ENCODE results near the gene BARD1. TPM values are rescaled to one million over a fixed set of nuclear protein-coding genes. Genes with fewer than 3 reads are reported as not detected.

BARD1 gene
- total RNA-seq (2021; fragmentation: NEBNext Ultra II Directional; extraction: Animal tissue kit (Norgen Biotek cat#: 25700)), result 29.8 and 32.3 TPM in 2 replicates
- polyA plus RNA-seq (2011; rRNA removed), result 11.1 and 12.1 TPM in 2 replicates
- 9.7 TPM for polyA plus RNA-seq (2011; cell fraction: cytosol; rRNA removed)
- polyA plus RNA-seq (2011; cell fraction: nucleus; rRNA removed), result 21.5 TPM
- polyA plus RNA-seq (2012, experiment 1 of 2), result 12.7 to 18.9 TPM (median 15.8 TPM) in 4 replicates
- polyA plus RNA-seq (2012, experiment 2 of 2), result 1.0 TPM
- polyA plus RNA-seq (2013, experiment 1 of 2), result 28.2 TPM
- polyA plus RNA-seq (2013, experiment 2 of 2), result 29.2 TPM
- 66.5 and 83.2 TPM in 2 replicates for polyA minus RNA-seq (2011; rRNA and poly(A)+ RNA removed)
- polyA minus RNA-seq (2011; cell fraction: cytosol; rRNA and poly(A)+ RNA removed), result 35.2 TPM
- 113 TPM for polyA minus RNA-seq (2011; cell fraction: nucleus; rRNA and poly(A)+ RNA removed)
- long read RNA-seq, experiment 1, partial matches to known transcripts, result 4 of 10 reads
- long read RNA-seq, experiment 1, other reads (novel, unspliced or antisense), result 6 of 10 reads
- long read RNA-seq, experiment 2, full-length matches to known transcripts, result 11 of 17 reads
- long read RNA-seq, experiment 2, partial matches to known transcripts, result 5 of 17 reads
- long read RNA-seq, experiment 2, other reads (novel, unspliced or antisense), result 1 of 17 reads

DNA sequence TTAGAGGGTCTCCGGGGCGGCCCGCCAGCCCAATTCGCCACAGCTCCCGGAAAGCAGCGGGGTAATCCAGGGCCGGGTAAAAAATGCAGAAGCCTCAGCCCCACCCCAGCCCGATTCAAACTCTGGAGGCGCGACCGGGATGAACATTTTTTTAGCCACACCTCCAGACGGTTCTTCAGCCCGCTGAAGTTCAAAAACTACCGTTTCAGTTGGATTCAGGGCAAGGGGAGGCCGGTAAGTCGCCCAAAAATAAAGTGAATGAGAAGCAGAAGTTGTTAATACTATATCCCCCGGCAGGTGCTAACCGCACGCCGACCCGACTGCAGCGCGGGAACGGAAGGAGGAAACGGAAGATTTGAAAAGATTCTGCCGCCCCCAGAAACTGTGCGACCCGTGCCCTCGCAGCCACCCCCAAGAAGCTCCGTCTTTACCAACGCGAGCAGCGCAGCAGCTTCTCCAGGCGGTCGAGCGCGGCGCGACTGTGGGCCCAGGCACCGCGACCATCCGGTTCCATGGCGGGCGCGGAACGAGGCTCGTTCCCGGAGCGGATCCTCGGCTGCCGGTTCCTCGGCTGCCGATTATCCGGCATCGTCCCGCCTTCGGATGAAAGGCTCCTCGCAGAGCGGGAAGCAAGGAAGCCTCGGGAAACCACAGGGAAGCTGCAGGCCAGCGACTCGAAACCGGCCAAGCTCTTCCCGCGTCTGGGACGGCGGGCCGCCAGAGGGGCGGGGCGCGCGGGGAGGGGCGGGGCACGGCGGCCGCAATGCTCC, at the start of gene BARD1:
Gene BARD1 (minus strand): TSS at position 703 of the 770 bp plus-strand sequence. CDS start 114 bp downstream, at position 589.
- no peak within 1 kb of the TSS for H3K14ac ChIP-seq (ENCODE audit: insufficient read length)
- peak within 1 kb of the TSS; percentile 93 for H3K27ac ChIP-seq (ENCODE audit: low read depth, low read length)
- H3K56ac ChIP-seq (replicated peaks; ENCODE audit: insufficient read length, low read depth, low read length), result peak within 1 kb of the TSS; percentile 73
- ChIA-PET CTCF (ENCODE audit: partially characterized antibody) (interaction anchor here (1.8 kb wide), 1 partner anchor 22 kb away, joined by 5 read pairs; no protein-coding TSS in a partner anchor), POLR2A (ENCODE audit: partially characterized antibody) (interaction anchor here (0.8 to 1.5 kb wide), 4 partner anchors 9 to 49 kb away, joined by 3 read pairs; no protein-coding TSS in a partner anchor)
- H4K5ac ChIP-seq (ENCODE audit: insufficient read length, low read depth, low read length), result peak within 1 kb of the TSS; percentile 91
- peak within 1 kb of the TSS; percentile 86 to 93 (median 92) for H3K9ac ChIP-seq (replicated peaks in 1 of 4; ENCODE audit: extremely low read depth in 1 of 4, low read depth in 3 of 4, low read length in 3 of 4)
- H2AFZ ChIP-seq (ENCODE audit: low read length), result peak within 1 kb of the TSS; percentile 79
- peak within 1 kb of the TSS; percentile 90 for H2BK5ac ChIP-seq (ENCODE audit: low read depth, low read length)
- peak within 1 kb of the TSS; percentile 77 to 87 (median 81) for H3K4me3 ChIP-seq (ENCODE audit: extremely low read depth in 1 of 4, insufficient read depth in 2 of 4, low read depth in 3 of 4, low read length in 4 of 4)
- H2BK15ac ChIP-seq (ENCODE audit: low read length), result peak within 1 kb of the TSS; percentile 46; the same call in 1 of the 2 replicates
- H2BK12ac ChIP-seq (ENCODE audit: low read depth, low read length), result peak within 1 kb of the TSS; percentile 80; the same call in 1 of the 2 replicates
- H3K18ac ChIP-seq (ENCODE audit: extremely low read depth, low read length), result peak within 1 kb of the TSS; percentile 83
- DNase-seq (ENCODE audit: low read depth in 1 of 2, low spot score in 2 of 2) (peak in 1 of 2 experiments; percentile 57), FAIRE-seq (no peak)
- H3K9me3 ChIP-seq (ENCODE audit: insufficient read depth in 2 of 2, low read depth in 1 of 2, low read length in 1 of 2), result no peaks in the 10 kb centered on the region
- H3K4me1 ChIP-seq (replicated peaks in 1 of 4; ENCODE audit: control insufficient read depth in 3 of 4, insufficient read depth in 4 of 4, low read length in 3 of 4), result peaks cover 0 to 15% (median 12%) of the 10 kb centered on the region in 4 experiments; a peak in 5 of 7 replicates
- H3K23ac ChIP-seq (ENCODE audit: insufficient read length), result no peak within 1 kb of the TSS
- peaks cover 0 to 3% (median 0%) of the 10 kb centered on the region in 4 experiments; a peak in 3 of 7 replicates for H3K27me3 ChIP-seq (replicated peaks in 1 of 4; ENCODE audit: control insufficient read depth in 3 of 4, extremely low read depth in 1 of 4, insufficient read depth in 3 of 4, low read length in 3 of 4)
- 1% methylated on average over 63 of the region's 76 CpGs; no CpG with 5 or more reads in 1 of the 2 experiments for WGBS, 2 experiments (ENCODE audit: extremely low coverage in 1 of 2, insufficient coverage in 1 of 2, insufficient read length in 1 of 2, insufficient replicate concordance in 2 of 2, low coverage in 1 of 2, low lambda C conversion rate in 2 of 2, missing lambda C conversion rate in 1 of 2)
- peak within 1 kb of the TSS; percentile 70 for H4K91ac ChIP-seq (replicated peaks; ENCODE audit: insufficient read length, low read length)
- H3K36me3 ChIP-seq (ENCODE audit: control insufficient read depth in 2 of 4, insufficient read depth in 4 of 4, low read length in 3 of 4), result 0 out of 8 replicates have a peak, but pooled peaks cover 0 to 3% (median 0%) of the 10 kb centered on the region in 4 experiments
- peaks cover 17 to 43% of the 10 kb centered on the region in 2 experiments for H3K79me2 ChIP-seq (ENCODE audit: control insufficient read depth in 1 of 2, insufficient read depth in 2 of 2, low read length in 2 of 2)
- peaks cover 6% of the 10 kb centered on the region; the same call in 1 of the 2 replicates for H3K23me2 ChIP-seq (ENCODE audit: low read depth, low read length)
- peaks cover 5 to 6% of the 10 kb centered on the region in 2 experiments for H4K20me1 ChIP-seq (replicated peaks in 1 of 2; ENCODE audit: control insufficient read depth in 1 of 2, insufficient read depth in 2 of 2, low read length in 2 of 2)
- H2AK5ac ChIP-seq (ENCODE audit: low read depth, low read length), result no peak within 1 kb of the TSS
- peak within 1 kb of the TSS; percentile 100 for H4K8ac ChIP-seq (ENCODE audit: extremely low read depth, insufficient read depth, low read length)
- no peaks in the 10 kb centered on the region; the same call in 1 of the 2 replicates for H3K79me1 ChIP-seq (ENCODE audit: low read depth, low read length)
- no peak within 1 kb of the TSS for H2BK20ac ChIP-seq (ENCODE audit: low read length)
- no peak within 1 kb of the TSS for H3K4ac ChIP-seq (replicated peaks; ENCODE audit: insufficient read length, low read depth, low read length)
- H2BK120ac ChIP-seq (replicated peaks; ENCODE audit: low read depth, low read length), result no peak within 1 kb of the TSS
- peak within 1 kb of the TSS; percentile 70 to 80 for H3K4me2 ChIP-seq (ENCODE audit: insufficient read depth in 1 of 2, low read depth in 2 of 2, low read length in 2 of 2)
- TF ChIP-seq ASH2L (IDR thresholded peaks at IDR 0.05; ENCODE audit: low read length) (peak; percentile 77), RXRA (IDR thresholded peaks at IDR 0.05; ENCODE audit: insufficient read depth, low read depth, low read length) (no peak), CTBP2 (IDR thresholded peaks at IDR 0.05; ENCODE audit: borderline replicate concordance, insufficient read depth, insufficient read length, low read length) (no peak), MAFK (IDR thresholded peaks at IDR 0.05; ENCODE audit: low read depth, low read length) (no peak), TAF7 (optimal IDR thresholded peaks at IDR 0.05; ENCODE audit: borderline replicate concordance, low read depth, low read length) (peak; percentile 42), POLR2AphosphoS5 (IDR thresholded peaks at IDR 0.05; ENCODE audit: low read depth, low read length) (peak; percentile 49; the same call in 1 of the 2 replicates), BCL11A (IDR thresholded peaks at IDR 0.05; ENCODE audit: low read depth in 2 of 2, low read length in 2 of 2) (no peak)
